Naive B cell (primary cell): ENCODE measurements around the gene SRGAP2B. TPM values are rescaled to one million over a fixed set of nuclear protein-coding genes. Genes with fewer than 3 reads are reported as not detected.
"Not testable (repeated sequence)": the region's sequence is repeated elsewhere in the genome, so short reads cannot be mapped to it uniquely, and the experiment has no call there.

Source experiments
- ATAC-seq, 2 donors: fragments of 150-1000 bp; cut with Tn5 transposase; 2 replicates each; pipeline ENCODE4 v1.10.0; 2021; ENCODE audit warnings: low read depth in 2 of 2, mild to moderate bottlenecking in 2 of 2, moderate library complexity in 2 of 2
- DNase-seq: peaks from one replicate; pipeline ENCODE4 v3.0.0; 2022
- H3K27ac Mint-ChIP-seq, 6 donors: one replicate each; pipeline ENCODE4 v1.8.0; 2020 to 2022; ENCODE audit warnings: mild to moderate bottlenecking in 6 of 6, mixed read lengths in 6 of 6, moderate library complexity in 5 of 6, inconsistent platforms in 2 of 6
- H3K27me3 Mint-ChIP-seq, 3 donors: one replicate each; pipeline ENCODE4 v1.8.0; 2021 to 2022; ENCODE audit warnings: mixed read lengths in 3 of 3, mild to moderate bottlenecking in 1 of 3
- H3K36me3 Mint-ChIP-seq, 2 donors: one replicate each; pipeline ENCODE4 v1.8.0; 2020 to 2022; ENCODE audit warnings: mixed read lengths in 2 of 2, inconsistent platforms in 1 of 2, mild to moderate bottlenecking in 1 of 2
- H3K4me1 Mint-ChIP-seq, 3 donors: one replicate each; pipeline ENCODE4 v1.8.0; 2020 to 2022; ENCODE audit warnings: mixed read lengths in 3 of 3, inconsistent platforms in 1 of 3, mild to moderate bottlenecking in 1 of 3, moderate library complexity in 1 of 3
- H3K4me3 Mint-ChIP-seq, 8 donors: one replicate each; pipeline ENCODE4 v1.8.0; 2020 to 2022; ENCODE audit warnings: mild to moderate bottlenecking in 8 of 8, mixed read lengths in 8 of 8, moderate library complexity in 8 of 8, inconsistent platforms in 2 of 8
- H3K9me3 Mint-ChIP-seq, 7 donors: one replicate each; pipeline ENCODE4 v1.8.0; 2020 to 2022; ENCODE audit warnings: mixed read lengths in 7 of 7, mild to moderate bottlenecking in 5 of 7, inconsistent platforms in 2 of 7, moderate library complexity in 1 of 7
- polyA plus RNA-seq, 6 donors: library from polyadenylated mRNA; unstranded; fragments of 300-500 nt; fragmentation: Illumina TruSeq; gene quantifications; one replicate each; pipeline ENCODE4 v1.2.3, GENCODE V29; 2021; ENCODE audit warnings: low read depth in 6 of 6

The SRGAP2B gene
- polyA plus RNA-seq, 6 donors from 2014 or later: 0.92 to 3.6 (median 1.9) TPM; not detected in 1

- H3K4me1 Mint-ChIP-seq, H3K27me3 Mint-ChIP-seq, ATAC-seq, H3K36me3 Mint-ChIP-seq, H3K9me3 Mint-ChIP-seq, DNase-seq: not testable (repeated sequence)
- Mint-ChIP-seq H3K4me3 (peak overlapping the region in 7 of 8 donors; percentile 44 to 87 (median 61)), H3K27ac (peak overlapping the region in 2 of 6 donors; percentile 63 to 76)
These were observed 85.2 kb downstream of the SRGAP2B start for GRCh38 chr1:145009928-145010327.

GRCh38 chr1:145008388-145008787, 86.7 kb downstream of the SRGAP2B start:
- H3K27ac Mint-ChIP-seq: peak overlapping the region in 1 of 6 donors; percentile 75
- H3K4me1 Mint-ChIP-seq, H3K36me3 Mint-ChIP-seq, H3K4me3 Mint-ChIP-seq, H3K9me3 Mint-ChIP-seq, H3K27me3 Mint-ChIP-seq, DNase-seq: not testable (repeated sequence)
- peak; percentile 89 to 90 for ATAC-seq

GRCh38 chr1:145005142-145005541, 90.0 kb downstream of the SRGAP2B start:
- not testable (repeated sequence) for H3K27ac Mint-ChIP-seq, H3K9me3 Mint-ChIP-seq, H3K4me3 Mint-ChIP-seq, H3K27me3 Mint-ChIP-seq, H3K4me1 Mint-ChIP-seq, DNase-seq, H3K36me3 Mint-ChIP-seq, ATAC-seq

GRCh38 chr1:145001381-145001780, 93.7 kb downstream of the SRGAP2B start:
- H3K4me3 Mint-ChIP-seq, H3K27me3 Mint-ChIP-seq, DNase-seq, ATAC-seq, H3K36me3 Mint-ChIP-seq, H3K27ac Mint-ChIP-seq, H3K9me3 Mint-ChIP-seq: not testable (repeated sequence)
- H3K4me1 Mint-ChIP-seq: peaks cover 4 to 14% (median 7%) of the 10 kb centered on the region in 3 donors

- not testable (repeated sequence) for H3K27ac Mint-ChIP-seq, H3K4me3 Mint-ChIP-seq, H3K36me3 Mint-ChIP-seq, ATAC-seq, H3K9me3 Mint-ChIP-seq, H3K27me3 Mint-ChIP-seq, DNase-seq
- H3K4me1 Mint-ChIP-seq: peaks cover 4 to 11% (median 7%) of the 10 kb centered on the region in 3 donors
These were observed 94.3 kb downstream of the SRGAP2B start for GRCh38 chr1:145000743-145001326.

- H3K4me3 Mint-ChIP-seq, DNase-seq, H3K36me3 Mint-ChIP-seq, H3K27me3 Mint-ChIP-seq, H3K9me3 Mint-ChIP-seq, ATAC-seq, H3K27ac Mint-ChIP-seq: not testable (repeated sequence)
- peaks cover 4 to 10% (median 7%) of the 10 kb centered on the region in 3 donors for H3K4me1 Mint-ChIP-seq
These were observed 94.9 kb downstream of the SRGAP2B start for GRCh38 chr1:145000074-145000742.

- not testable (repeated sequence) for H3K27me3 Mint-ChIP-seq, H3K4me3 Mint-ChIP-seq, H3K36me3 Mint-ChIP-seq, H3K9me3 Mint-ChIP-seq, DNase-seq, H3K27ac Mint-ChIP-seq
- ATAC-seq: peak; percentile 56 to 68
- H3K4me1 Mint-ChIP-seq: peaks cover 4 to 10% (median 7%) of the 10 kb centered on the region in 3 donors
These were observed 96.2 kb downstream of the SRGAP2B start for GRCh38 chr1:144998981-144999273.

- H3K27me3 Mint-ChIP-seq, DNase-seq, H3K36me3 Mint-ChIP-seq, H3K9me3 Mint-ChIP-seq, ATAC-seq: not testable (repeated sequence)
- Mint-ChIP-seq H3K4me1 (peaks cover 4 to 10% (median 7%) of the 10 kb centered on the region in 3 donors), H3K27ac (peak overlapping the region in 1 of 6 donors; percentile 33), H3K4me3 (peak overlapping the region in 2 of 8 donors; percentile 10 to 30)
These were observed 96.8 kb downstream of the SRGAP2B start for GRCh38 chr1:144998134-144998980.

- H3K27me3 Mint-ChIP-seq, H3K4me3 Mint-ChIP-seq, ATAC-seq, H3K9me3 Mint-ChIP-seq, H3K27ac Mint-ChIP-seq, H3K36me3 Mint-ChIP-seq, DNase-seq: not testable (repeated sequence)
- H3K4me1 Mint-ChIP-seq: peaks cover 4 to 10% (median 7%) of the 10 kb centered on the region in 3 donors
These were observed 99.2 kb downstream of the SRGAP2B start for GRCh38 chr1:144995833-144996410.

GRCh38 chr1:144992915-144993314, 102.2 kb downstream of the SRGAP2B start:
- not testable (repeated sequence) for H3K27me3 Mint-ChIP-seq, DNase-seq, H3K27ac Mint-ChIP-seq, H3K4me1 Mint-ChIP-seq, H3K9me3 Mint-ChIP-seq, H3K36me3 Mint-ChIP-seq, ATAC-seq, H3K4me3 Mint-ChIP-seq

GRCh38 chr1:144990611-144991010, 104.5 kb downstream of the SRGAP2B start:
- DNase-seq, H3K4me3 Mint-ChIP-seq, ATAC-seq, H3K36me3 Mint-ChIP-seq, H3K27me3 Mint-ChIP-seq, H3K9me3 Mint-ChIP-seq, H3K27ac Mint-ChIP-seq, H3K4me1 Mint-ChIP-seq: not testable (repeated sequence)

- H3K9me3 Mint-ChIP-seq, H3K27ac Mint-ChIP-seq, H3K27me3 Mint-ChIP-seq, H3K36me3 Mint-ChIP-seq, ATAC-seq, DNase-seq, H3K4me3 Mint-ChIP-seq, H3K4me1 Mint-ChIP-seq: not testable (repeated sequence)
These were observed 108.0 kb downstream of the SRGAP2B start for GRCh38 chr1:144987131-144987530.

GRCh38 chr1:144986171-144986860, 108.8 kb downstream of the SRGAP2B start:
- H3K36me3 Mint-ChIP-seq, H3K27ac Mint-ChIP-seq, ATAC-seq, H3K4me1 Mint-ChIP-seq, H3K4me3 Mint-ChIP-seq, H3K9me3 Mint-ChIP-seq, DNase-seq, H3K27me3 Mint-ChIP-seq: not testable (repeated sequence)
